Mucosa of gallbladder (tissue), 1 donor: Measurements from ENCODE around the gene SUN2. TPM values are rescaled to one million over a fixed set of nuclear protein-coding genes. Genes with fewer than 3 reads are reported as not detected.

Source experiments
- DNase-seq: peaks from one replicate; pipeline ENCODE4 v3.0.0-alpha.2; 2020; ENCODE audit warnings: low spot score
- total RNA-seq: library from RNA; stranded (reverse); gene quantifications from one replicate; pipeline ENCODE4 v1.2.1, GENCODE V29; 2021
- donor health status: DM: no; HTN: no; CAD: no.

Gene SUN2
- total RNA-seq, 1 donor from 2014 or later, result 129 TPM

DNA sequence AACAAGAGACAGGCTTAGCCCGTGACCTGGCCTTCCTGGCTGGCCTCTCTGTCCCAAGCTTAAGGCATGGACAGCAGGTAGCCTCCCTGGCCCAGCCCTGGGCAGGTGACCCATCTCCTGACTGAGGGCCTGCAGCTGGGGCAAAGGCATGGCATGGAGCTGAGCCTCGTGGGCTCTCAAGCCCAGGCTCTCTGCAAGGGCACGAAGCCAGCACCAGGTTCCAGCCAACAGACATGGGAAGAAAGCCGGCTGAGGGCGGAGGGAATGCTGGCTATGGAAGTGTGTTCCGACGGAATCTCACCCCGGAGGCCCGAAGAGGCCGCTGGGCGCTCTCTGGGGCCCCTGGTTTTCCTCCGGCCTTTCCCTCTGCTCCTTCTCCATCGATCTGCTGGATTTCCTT is 25.2 kb upstream of the SUN2 start:
- DNase-seq, result no peak

DNA sequence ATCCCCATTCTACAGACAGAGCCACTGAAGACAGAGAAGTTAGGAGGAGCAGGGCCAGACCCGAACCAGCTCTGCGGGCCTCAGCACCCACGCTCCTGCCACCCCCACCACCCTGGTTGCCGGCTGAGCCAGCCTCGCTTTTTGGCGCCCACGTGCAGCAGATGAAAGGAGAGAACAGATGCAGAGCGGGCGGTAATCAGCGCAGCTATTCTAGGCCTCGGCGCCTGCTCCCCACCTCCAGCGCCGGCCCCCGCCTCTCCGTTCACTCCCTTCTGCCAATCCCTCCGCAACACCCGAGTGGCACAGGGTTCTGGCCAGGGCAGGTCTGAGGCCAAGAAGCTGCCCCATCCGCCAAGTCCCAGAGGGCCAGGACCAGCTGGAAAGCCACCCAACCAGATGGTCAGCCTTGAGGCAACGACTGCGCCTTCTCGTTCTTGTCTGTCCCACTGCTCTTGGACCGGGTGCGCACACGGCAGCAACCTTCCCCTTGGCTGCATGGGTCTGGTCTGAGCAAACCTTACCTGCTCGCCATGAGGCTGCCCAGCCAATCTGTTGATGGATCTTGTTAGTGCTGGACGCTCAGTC is 21.4 kb upstream of the SUN2 start:
- DNase-seq, result no peak

DNA sequence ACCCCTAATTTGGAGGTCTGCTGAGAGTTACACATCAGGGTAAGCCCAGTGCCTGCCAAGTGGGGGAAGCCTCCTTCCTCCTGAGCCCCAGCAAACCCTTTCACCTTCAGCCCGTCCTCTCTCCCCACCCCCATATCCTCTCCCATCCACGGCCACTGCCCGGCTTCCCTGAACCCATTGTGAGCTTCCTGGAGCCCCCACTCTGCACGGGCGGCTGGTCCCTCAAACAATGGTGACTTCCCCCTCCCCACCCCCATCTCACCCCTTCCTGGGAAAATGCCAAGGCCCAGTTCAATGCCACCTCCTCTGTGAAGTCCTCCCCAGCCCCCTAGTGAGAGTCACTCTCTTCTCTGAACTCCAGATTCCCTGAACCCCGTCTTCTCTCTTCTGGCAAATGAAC is 20.3 kb upstream of the SUN2 start:
- no peak for DNase-seq

DNA sequence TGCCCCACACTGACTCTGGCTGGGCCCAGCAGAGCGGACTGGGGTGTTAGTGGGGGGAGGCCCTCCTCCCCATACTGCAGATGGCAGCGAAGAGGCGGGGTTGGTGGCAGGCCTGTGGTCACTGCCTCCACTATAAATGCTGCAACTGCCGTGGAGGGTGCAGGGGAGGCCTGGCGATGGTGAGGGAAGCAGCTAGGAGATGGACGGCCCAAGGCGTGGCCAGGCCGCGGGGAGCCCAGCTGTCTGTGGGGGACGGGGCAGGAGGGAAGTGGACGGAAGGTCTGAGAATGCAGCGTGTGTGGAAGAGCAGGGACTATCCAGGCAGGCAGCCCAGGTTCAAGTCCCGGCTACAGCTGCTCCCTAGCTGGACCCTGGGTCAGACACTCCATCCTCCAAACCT is 19.9 kb upstream of the SUN2 start:
- no peak for DNase-seq

DNA sequence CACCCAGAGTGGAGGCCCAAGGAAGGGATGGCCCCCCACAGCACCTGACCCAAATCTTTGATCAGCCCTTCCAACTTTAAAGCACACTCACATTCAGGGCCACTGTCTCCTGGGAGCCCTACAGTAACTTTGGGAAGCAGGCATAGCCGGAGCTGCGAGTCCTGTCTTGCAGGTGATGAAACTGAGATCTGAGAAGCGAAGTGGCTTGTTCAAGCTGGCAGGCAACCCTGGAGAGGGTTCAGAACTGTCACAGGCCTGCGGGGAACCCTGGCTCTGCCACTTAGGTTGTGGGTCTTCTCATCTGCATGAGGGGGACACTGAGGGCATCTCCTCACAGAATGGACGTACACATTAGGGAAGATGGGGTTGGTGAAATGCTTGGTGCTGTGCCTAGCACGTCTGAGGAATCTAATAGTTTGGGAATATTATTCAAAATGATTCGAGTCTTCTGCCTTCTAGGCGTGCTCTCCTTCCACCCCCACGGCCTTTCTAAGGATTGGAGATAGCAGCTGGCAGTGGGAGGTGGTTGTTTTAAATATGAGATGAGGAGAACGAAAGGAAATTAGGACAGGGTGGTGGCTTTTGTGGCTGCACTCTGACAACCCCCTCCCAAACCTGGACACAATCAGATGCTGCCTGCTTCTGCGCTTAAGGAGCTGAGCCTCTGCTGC is 18.8 kb upstream of the SUN2 start:
- no peak for DNase-seq

DNA sequence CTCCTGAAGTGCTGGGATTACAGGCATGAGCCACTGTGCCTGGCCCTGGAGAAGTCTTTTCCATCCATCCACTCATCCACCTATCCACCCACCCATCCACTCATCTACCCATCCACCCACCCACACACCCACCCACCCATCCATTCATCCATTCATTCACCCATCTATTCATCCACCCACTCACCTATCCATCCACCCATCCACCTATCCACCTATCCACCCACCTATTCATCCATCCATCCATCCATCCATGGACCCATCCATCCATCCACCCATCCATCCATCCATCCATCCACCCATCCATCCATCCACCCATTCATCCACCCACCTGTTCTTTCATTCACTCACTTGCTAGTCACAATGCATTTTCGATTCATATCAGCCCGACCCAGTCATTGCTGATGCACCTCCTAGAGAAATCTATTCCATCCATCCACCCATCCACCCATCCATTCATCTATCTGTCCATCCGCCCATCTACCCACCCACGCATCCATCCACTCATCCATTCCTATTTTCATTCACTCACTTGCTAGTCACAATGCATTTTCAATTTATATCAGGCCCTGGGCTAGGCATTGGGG is 17.7 kb upstream of the SUN2 start:
- DNase-seq, result no peak

DNA sequence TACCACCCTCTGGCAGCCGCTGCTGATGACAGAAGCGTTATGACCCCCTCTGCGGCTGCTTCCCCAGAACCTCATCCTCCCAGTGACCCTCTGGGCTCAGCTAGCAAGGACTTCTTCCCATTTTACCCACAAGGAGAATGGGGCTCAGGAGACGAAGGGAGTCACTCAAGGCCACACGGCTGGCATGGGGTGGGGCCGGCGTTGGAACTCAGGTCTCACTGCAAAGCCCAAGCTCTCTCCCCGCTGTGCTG is 16.8 kb upstream of the SUN2 start:
- DNase-seq, result no peak

DNA sequence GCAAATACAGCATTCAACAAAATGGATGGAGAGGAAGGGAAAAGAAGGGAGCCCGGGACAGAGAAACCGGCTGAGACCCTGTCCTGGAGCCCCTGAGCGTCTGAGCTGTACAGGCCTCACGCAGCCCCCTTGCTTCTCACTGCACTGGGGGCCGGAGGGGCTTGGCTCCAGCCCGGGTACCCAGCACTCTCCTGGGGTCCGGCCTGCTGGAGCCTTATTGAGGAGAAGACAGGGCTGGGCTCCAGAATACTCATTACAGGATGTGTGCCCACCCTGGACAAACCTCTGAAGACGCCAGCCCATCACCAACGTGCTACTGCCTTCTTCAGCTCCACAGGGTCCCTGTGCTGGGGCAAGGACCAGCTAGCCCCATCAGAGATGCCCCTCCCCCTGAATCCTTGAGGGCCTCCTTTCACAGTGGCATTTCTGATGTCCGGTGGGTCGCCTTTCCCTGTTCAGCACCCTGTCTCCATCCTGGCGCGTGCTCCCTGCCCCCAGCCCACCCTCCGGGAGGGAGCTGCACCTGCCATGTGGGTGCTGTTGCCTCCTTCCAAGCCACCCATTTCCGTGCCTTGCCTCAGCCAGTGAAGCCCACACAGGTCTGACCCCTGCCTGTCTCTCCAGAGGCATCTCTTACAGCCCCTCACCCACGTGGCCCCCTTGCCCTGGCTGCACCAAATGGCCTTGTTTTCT is 14.6 kb upstream of the SUN2 start:
- DNase-seq, result no peak

DNA sequence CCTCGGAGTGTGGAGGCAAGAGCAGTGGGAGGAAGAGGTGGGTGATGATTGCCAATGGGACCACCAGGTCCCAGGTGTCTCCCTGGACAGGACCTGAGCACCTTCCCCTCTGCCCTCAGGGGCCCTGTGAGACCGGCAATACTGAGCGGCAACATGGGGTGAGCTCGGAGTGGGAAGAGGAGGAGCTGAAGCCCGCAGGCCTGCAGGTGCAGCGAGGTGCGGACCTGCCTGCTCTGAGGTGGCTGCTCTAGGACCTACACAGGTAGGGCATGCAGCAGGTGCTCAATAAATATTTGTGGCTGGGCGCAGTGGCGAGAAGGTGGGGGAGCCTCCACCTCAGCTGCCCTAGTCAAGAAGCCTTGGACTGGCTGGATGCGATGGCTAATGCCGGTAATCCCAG is 12.2 kb upstream of the SUN2 start:
- DNase-seq, result no peak

DNA sequence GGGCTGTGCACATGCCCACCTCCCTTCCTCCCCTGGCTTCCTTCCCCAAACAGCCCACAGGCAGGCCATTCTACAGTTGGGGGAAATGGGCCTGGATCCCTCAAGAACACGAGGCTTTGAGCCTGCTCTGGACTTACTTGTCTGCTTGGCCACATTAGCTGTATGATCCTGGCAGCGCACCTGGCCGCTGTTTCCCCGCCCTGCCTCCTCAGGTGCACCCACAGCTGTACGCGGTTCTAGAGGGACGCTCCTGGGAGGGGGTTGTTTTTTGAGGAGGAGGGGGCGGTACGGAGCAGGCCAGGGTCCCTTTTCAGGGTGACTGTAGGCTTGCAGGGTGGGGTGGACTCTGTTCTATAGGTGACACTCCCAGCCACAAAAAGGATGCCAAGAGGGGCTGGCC is 11.5 kb upstream of the SUN2 start:
- no peak for DNase-seq

DNA sequence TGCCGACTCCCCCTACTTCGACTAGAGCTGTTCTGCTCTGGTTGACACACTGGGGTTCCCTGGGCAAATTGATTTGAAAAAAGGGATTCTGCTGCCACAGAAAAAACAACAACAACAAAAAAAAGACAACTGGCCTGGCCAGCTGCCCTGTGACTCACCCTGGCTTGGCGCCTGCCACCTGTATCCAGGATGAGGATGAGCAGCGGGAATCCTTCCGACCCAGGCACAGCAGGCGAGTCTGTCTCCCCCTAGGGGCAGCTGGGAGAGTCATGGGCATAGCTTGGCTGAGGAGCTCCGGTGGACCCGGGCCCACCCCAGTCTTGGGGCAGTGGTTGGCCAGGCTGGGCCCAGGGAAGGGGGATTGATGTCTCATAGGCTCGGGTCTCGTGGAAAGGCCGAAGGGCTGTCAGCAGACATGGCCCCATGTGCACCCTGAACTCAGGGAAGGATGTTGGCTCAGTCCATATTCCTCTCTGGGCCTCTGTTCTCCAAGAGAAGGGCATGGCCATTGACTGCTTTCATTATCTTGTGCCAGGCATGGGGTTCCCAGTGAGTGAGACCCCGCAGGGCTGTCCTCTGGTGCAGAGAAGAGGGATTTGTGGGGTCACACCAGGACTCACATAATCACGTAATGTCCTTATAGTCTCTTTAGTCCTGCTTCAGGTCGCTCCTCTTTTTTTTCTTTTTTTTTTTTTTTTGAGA is 10.4 kb upstream of the SUN2 start:
- peak; percentile 72 for DNase-seq

DNA sequence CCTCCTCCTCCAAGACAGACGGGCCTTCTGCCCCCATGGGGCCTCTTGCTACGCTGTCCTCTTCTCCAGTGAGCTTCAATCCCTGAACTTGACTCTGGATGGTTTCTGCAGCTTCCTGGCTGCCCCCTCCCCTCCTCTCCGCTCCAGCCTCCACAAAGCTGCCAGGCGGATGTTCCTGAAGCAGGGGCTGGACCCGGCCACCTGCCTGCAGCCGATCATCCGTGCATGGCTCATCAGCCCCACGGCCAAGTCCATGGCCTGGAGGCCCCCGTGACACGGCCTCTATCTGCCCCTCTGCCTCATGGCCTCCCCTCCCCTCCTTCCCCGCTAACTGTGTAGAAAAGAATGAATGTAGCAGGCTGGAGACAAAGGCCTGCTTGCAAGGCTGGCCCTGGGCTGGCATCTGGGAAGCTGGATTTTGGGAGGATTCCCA is 6.8 kb upstream of the SUN2 start:
- DNase-seq, result no peak

DNA sequence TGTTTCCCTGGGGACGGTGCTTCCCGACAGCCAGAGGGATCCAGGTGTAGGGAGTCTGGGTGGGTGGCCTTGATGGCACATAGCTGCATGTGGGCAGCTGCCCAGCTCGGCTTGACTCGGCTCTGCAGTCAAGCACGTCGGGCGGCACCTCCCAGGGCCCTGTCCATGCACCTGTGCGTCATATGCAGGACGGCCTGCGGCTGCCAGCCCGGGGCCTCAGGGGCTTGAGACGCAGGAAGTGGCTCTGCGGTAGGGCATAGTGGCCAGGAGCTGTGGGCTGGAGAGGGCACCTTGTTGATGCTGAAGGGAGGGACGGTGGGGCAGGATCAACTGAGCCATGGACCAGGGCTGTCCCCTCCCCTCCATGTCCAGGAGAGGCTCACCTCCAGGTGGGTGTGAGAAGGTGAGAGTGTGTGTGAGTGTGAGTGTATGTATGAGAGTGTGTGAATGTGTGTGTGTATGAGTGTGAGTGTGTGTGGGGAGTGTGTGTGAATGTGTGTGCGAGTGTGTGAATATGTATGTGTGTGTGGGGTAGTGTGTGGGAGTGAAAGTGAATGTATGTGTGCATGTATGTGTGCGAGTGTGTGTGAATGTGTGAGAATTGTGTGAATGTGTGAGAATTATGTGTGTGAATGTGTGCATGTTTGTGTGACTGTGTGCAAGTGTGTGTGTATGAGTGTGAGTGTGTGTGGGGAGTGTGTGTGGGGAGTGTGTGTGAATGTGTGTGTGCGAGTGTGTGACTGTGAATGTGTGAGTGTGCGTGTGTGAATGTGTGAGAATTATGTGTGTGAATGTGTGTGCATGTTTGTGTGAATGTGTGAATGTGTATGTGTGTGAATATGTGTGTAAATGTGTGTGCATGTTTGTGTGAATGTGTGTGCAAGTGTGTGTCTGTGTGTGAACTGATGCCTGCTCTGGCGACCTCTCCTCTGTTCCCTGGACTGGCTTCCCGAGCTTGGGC is 5.7 kb upstream of the SUN2 start:
- DNase-seq, result no peak

DNA sequence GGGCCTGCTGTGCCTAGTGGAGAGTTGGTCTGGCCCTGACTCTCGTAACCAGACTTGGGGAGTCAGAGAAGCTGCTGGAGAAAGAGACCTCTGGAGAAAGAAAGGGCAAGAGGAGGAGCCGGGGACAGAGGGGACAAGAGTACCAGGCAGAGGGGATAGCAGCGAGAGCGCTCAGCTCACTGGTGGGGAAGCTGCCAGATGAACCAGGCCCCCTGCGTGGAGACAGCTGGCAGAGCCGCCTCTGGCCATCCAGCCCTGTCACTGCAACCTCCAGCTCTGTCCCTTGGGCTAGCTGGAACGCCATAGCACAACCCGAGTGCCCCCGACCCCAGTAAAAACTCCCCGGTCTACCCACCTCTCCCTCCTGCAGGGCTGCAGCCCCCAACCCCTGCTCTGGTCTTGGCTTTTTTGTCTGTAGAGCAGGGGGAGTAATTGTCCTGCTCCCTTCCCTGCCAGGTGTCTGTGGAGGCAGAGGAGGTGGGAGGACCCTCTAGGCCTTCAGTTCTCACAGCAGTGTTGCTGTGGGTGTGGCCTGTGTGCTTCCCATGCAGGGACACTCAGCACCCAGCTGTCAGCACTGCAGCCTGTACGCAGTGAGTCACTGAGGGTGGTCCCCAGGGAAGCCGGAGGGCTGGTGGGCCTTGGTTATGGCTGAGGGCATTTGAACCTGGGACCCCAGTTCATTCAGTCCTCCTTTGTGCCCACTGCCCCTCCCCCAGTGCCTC is 4.8 kb upstream of the SUN2 start:
- no peak for DNase-seq

DNA sequence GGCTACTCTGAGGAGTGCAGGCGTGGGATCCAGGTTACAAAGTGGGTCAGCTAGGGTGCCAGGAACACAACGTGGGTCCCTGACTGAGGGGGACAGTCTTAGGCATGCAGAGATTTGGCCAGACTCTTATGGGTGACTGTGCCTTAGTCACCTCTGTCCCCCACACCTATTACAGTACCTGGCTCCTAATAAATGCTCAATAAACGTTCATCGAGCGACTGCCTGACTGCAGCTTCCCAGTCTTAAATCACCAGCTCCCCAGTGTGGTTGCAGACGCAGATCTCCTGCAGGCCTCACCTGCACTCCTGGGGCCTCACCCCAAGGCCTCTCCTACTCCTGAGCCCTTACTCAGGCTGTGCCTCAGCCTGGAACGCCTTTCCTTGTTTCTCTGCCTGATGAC is 3.2 kb upstream of the SUN2 start:
- DNase-seq, result no peak

DNA sequence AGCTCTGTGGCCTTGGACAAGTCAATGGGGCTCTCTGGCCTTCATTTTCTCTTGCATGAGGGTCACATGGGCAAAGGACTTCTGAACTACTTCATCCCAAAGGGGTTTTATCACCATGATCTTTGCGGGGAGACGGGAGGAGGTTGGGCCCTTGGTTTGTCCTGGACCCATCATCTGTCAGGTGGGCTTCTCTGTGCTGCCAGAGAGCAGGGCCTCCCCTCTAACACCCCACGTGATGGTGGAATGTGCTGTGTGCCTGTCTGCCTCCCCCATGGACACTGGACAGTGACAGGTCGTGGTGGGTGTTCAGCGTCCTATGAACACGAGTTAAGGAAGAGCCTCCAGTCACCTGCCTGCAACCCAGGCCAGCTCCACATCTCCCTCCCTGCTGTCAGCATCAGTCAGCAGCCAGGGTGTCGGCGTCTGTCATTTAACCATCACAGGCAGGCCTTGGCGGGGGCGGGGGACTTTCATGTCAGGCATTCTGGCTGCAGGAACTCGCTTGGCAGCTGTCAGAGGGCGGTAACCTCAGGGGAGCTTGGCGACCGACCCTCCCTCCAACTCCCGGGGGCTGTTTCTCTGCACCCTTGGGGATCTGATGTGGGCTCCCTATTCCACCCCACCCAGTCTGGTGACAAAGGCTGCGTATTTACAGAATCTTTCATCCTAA is 2.6 kb upstream of the SUN2 start:
- DNase-seq, result no peak

DNA sequence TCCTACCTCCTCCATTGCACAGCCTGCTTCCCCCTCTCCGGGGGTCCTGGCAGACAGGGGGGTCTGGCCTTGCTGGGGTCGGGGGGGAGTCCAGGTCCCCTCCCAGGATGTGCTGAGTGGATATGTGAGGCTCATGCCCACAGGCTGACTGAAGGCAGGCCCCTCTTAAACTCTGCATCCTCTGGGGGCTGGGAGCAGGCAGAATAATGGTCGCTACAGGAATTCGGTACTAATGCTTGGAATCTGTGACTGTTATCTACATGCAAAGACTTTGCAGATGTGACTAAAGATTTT is 1.6 kb upstream of the SUN2 start:
- DNase-seq, result no peak

DNA sequence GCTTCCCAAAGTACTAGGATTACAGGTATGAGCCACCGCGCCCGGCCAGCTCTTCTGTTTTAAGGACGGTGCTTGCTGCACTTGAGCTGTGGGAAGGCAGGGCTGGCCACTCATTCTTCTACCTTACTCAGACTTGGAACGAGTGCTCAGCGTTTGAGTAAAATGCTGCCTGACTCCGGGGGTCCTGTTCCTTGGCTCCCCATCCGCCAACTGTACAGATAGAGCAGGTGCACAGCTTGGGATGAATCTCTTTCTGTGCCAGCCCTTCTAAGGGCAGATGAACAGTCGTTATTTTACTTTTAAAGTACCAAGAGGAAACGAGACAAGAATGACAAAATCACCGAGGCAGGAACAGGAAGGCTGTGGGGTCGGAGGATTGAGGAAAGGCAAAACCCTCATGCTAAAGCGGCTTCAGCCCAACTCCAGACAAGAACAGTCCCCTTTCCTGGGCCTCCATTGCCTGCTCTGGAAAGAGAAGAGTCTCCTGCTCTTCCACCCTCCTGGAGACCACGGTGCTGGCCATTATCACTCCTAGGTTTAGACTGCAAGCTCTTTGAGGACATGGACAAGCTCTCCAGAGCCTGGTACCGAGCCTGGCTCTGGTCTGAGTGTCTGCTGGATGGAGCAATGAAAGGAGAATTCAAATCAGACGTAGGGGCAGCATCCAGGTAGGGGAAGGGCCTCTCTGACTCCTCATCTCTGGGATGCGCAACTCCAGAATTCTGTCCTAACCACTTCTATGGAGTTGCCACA is 1.1 kb upstream of the SUN2 start:
- no peak for DNase-seq

DNA sequence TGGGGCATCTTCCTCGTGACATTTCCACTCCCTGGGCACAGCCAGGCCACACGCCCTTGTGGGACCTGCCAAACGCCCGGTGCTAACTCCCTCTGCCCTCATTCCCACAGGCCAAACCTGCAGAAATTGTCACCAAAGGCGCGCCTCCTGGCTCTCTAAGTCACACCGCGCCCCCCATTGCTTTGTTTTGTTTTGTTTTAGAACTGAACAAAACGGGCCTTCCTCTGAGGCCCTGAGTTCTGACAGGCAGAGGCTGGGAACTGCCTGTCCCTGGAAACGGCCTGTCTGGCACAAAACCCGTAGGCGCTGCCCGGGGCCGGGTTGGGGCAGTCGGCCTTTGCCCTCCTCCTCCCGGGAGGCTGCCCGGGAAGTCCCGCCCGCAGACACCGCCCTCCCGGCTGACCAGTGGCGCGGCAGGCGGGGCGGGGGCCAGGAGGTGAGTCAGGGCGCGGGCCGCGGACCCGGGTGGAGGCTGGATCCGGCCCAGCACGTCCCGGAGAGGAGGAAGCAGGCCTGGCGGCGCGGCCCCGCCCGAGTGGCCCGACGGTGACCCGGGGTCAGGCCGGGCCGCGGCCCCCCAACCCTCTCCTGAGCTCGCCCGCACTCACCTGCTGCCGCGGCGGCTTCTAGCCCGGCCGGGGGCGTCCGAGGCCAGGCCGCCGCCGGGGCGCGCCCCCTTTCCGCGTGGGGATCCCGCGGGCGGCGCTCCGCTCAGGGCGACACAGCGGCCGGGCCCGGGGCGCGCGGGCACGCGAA is 465 bp downstream of the SUN2 start:
- DNase-seq, result peak; percentile 80
